ENCODE data around the gene RALGDS.
"Not testable (repeated sequence)": the region's sequence is repeated elsewhere in the genome, so short reads cannot be mapped to it uniquely, and the experiment has no call there.

Gene RALGDS

GRCh38 chr9:133121198-133121914 is at the start of gene RALGDS:
TSS of gene RALGDS (minus strand) at chr9:133121240. CDS start at chr9:133121154, 86 bp downstream.
- DNase-seq: peak; percentile 77 to 82

- no peak for DNase-seq
Measured at GRCh38 chr9:133170716-133171115, 49.7 kb upstream of the RALGDS start.

GRCh38 chr9:133169687-133170086 is 48.6 kb upstream of the RALGDS start:
- not testable (repeated sequence) for DNase-seq

- no peak for DNase-seq
Measured at GRCh38 chr9:133169102-133169501, 48.1 kb upstream of the RALGDS start.

GRCh38 chr9:133168432-133168831 is 47.4 kb upstream of the RALGDS start:
- DNase-seq: no peak

GRCh38 chr9:133167769-133168168 is 46.7 kb upstream of the RALGDS start:
- no peak for DNase-seq

- DNase-seq: no peak
Measured at GRCh38 chr9:133167096-133167730, 46.2 kb upstream of the RALGDS start.

- no peak for DNase-seq
Measured at GRCh38 chr9:133166392-133166791, 45.4 kb upstream of the RALGDS start.

- DNase-seq: no peak
Measured at GRCh38 chr9:133165452-133165730, 44.4 kb upstream of the RALGDS start.

GRCh38 chr9:133164191-133164590 is 43.2 kb upstream of the RALGDS start:
- DNase-seq: no peak

- DNase-seq: no peak
Measured at GRCh38 chr9:133163504-133164172, 42.6 kb upstream of the RALGDS start, which contains the start of gene GBGT1. TSS of gene GBGT1 (minus strand) at chr9:133163914. CDS start at chr9:133162412, 1,502 bp downstream.

GRCh38 chr9:133162861-133163503 is 41.9 kb upstream of the RALGDS start:
- DNase-seq: no peak

- no peak for DNase-seq
Measured at GRCh38 chr9:133161547-133161950, 40.5 kb upstream of the RALGDS start.

- peak; percentile 7 to 41 for DNase-seq
Measured at GRCh38 chr9:133160742-133161546, 39.9 kb upstream of the RALGDS start.

- no peak for DNase-seq
Measured at GRCh38 chr9:133158695-133159094, 37.7 kb upstream of the RALGDS start.

- no peak for DNase-seq
Measured at GRCh38 chr9:133155156-133155555, 34.1 kb upstream of the RALGDS start.

- no peak for DNase-seq
Measured at GRCh38 chr9:133154097-133154989, 33.3 kb upstream of the RALGDS start.

GRCh38 chr9:133153227-133154096 is 32.4 kb upstream of the RALGDS start:
- DNase-seq: no peak

- no peak for DNase-seq
Measured at GRCh38 chr9:133151601-133152525, 30.8 kb upstream of the RALGDS start.
